ENCODE measurements around the gene ZNF324B.

Gene ZNF324B

DNA sequence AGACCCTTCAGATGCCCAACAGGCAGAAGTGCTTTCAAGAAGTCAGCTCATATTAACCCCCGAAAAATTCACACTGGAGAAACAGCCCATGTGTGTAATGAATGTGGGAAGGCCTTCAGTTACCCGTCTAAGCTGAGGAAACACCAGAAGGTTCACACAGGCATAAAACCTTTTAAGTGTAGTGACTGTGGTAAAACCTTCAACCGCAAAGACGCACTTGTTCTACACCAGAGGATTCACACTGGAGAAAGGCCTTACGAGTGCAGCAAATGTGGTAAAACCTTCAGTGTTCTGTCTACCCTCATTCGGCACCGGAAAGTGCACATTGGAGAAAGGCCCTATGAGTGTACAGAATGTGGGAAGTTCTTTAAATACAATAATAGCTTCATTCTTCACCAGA is 34.4 kb upstream of the ZNF324B start:
- TF ChIP-seq PATZ1 (CRISPR knock-in tag; IDR thresholded peaks at IDR 0.05; ENCODE audit: borderline replicate concordance) (no peak), ISL1 (CRISPR knock-in tag; IDR thresholded peaks at IDR 0.05) (no peak), CSDC2 (CRISPR knock-in tag; IDR thresholded peaks at IDR 0.05) (no peak), SNAI2 (CRISPR knock-in tag; IDR thresholded peaks at IDR 0.05) (no peak), RARB (CRISPR knock-in tag; IDR thresholded peaks at IDR 0.05) (no peak), OSR1 (CRISPR knock-in tag; IDR thresholded peaks at IDR 0.05) (no peak), ZNF565 (CRISPR knock-in tag; conservative IDR thresholded peaks at IDR 0.05; ENCODE audit: low read depth) (no peak), TOX (CRISPR knock-in tag; IDR thresholded peaks at IDR 0.05; ENCODE audit: borderline replicate concordance) (no peak), ESRRG (CRISPR knock-in tag; IDR thresholded peaks at IDR 0.05) (no peak), ARNTL (CRISPR knock-in tag; IDR thresholded peaks at IDR 0.05; ENCODE audit: borderline replicate concordance, low read depth) (no peak), TCF4 (CRISPR knock-in tag; IDR thresholded peaks at IDR 0.05; ENCODE audit: borderline replicate concordance) (no peak), PPARA (CRISPR knock-in tag; IDR thresholded peaks at IDR 0.05; ENCODE audit: borderline replicate concordance) (no peak), BACH2 (CRISPR knock-in tag; IDR thresholded peaks at IDR 0.05; ENCODE audit: borderline replicate concordance) (no peak), ZFP3 (CRISPR knock-in tag; IDR thresholded peaks at IDR 0.05) (no peak), ZC3H10 (CRISPR knock-in tag; IDR thresholded peaks at IDR 0.05) (no peak), ZFP30 (CRISPR knock-in tag; IDR thresholded peaks at IDR 0.05) (no peak)
- TF ChIP-seq, protein P1, sequence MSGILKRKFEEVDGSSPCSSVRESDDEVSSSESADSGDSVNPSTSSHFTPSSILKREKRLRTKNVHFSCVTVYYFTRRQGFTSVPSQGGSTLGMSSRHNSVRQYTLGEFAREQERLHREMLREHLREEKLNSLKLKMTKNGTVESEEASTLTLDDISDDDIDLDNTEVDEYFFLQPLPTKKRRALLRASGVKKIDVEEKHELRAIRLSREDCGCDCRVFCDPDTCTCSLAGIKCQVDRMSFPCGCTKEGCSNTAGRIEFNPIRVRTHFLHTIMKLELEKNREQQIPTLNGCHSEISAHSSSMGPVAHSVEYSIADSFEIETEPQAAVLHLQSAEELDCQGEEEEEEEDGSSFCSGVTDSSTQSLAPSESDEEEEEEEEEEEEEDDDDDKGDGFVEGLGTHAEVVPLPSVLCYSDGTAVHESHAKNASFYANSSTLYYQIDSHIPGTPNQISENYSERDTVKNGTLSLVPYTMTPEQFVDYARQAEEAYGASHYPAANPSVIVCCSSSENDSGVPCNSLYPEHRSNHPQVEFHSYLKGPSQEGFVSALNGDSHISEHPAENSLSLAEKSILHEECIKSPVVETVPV (CRISPR knock-in tag; IDR thresholded peaks at IDR 0.05), result no peak
- TF ChIP-seq, protein P2, sequence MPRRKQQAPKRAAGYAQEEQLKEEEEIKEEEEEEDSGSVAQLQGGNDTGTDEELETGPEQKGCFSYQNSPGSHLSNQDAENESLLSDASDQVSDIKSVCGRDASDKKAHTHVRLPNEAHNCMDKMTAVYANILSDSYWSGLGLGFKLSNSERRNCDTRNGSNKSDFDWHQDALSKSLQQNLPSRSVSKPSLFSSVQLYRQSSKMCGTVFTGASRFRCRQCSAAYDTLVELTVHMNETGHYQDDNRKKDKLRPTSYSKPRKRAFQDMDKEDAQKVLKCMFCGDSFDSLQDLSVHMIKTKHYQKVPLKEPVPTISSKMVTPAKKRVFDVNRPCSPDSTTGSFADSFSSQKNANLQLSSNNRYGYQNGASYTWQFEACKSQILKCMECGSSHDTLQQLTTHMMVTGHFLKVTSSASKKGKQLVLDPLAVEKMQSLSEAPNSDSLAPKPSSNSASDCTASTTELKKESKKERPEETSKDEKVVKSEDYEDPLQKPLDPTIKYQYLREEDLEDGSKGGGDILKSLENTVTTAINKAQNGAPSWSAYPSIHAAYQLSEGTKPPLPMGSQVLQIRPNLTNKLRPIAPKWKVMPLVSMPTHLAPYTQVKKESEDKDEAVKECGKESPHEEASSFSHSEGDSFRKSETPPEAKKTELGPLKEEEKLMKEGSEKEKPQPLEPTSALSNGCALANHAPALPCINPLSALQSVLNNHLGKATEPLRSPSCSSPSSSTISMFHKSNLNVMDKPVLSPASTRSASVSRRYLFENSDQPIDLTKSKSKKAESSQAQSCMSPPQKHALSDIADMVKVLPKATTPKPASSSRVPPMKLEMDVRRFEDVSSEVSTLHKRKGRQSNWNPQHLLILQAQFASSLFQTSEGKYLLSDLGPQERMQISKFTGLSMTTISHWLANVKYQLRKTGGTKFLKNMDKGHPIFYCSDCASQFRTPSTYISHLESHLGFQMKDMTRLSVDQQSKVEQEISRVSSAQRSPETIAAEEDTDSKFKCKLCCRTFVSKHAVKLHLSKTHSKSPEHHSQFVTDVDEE (CRISPR knock-in tag; IDR thresholded peaks at IDR 0.05), result no peak
- TF ChIP-seq, protein P3, sequence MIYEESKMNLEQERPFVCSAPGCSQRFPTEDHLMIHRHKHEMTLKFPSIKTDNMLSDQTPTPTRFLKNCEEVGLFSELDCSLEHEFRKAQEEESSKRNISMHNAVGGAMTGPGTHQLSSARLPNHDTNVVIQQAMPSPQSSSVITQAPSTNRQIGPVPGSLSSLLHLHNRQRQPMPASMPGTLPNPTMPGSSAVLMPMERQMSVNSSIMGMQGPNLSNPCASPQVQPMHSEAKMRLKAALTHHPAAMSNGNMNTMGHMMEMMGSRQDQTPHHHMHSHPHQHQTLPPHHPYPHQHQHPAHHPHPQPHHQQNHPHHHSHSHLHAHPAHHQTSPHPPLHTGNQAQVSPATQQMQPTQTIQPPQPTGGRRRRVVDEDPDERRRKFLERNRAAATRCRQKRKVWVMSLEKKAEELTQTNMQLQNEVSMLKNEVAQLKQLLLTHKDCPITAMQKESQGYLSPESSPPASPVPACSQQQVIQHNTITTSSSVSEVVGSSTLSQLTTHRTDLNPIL (CRISPR knock-in tag; IDR thresholded peaks at IDR 0.05; ENCODE audit: low read depth), result no peak
- TF ChIP-seq, protein P4, sequence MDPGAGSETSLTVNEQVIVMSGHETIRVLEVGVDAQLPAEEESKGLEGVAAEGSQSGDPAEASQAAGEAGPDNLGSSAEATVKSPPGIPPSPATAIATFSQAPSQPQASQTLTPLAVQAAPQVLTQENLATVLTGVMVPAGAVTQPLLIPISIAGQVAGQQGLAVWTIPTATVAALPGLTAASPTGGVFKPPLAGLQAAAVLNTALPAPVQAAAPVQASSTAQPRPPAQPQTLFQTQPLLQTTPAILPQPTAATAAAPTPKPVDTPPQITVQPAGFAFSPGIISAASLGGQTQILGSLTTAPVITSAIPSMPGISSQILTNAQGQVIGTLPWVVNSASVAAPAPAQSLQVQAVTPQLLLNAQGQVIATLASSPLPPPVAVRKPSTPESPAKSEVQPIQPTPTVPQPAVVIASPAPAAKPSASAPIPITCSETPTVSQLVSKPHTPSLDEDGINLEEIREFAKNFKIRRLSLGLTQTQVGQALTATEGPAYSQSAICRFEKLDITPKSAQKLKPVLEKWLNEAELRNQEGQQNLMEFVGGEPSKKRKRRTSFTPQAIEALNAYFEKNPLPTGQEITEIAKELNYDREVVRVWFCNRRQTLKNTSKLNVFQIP (CRISPR knock-in tag; IDR thresholded peaks at IDR 0.05; ENCODE audit: borderline replicate concordance, low read depth), result no peak
- no peak for ATAC-seq

DNA sequence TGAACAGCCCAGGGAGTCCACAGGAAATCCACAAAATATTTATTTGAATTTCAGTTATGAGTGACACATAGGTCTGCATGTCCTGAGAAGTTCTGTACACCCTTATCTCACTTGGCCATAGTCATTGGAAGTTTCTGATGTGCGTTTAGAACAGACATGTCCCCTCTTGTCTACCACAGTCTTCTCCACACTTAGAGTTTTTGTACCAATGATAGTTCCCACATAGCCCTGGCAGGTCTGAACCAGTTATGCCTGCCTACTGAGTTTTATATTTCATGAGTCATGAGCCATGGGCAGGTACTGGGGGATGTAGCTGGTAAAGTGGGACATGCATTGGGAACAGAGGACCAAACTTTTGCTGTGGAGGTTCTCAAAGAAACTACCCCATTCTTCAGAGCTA is 22.8 kb upstream of the ZNF324B start:
- no peak for ATAC-seq
- TF ChIP-seq PATZ1 (CRISPR knock-in tag; IDR thresholded peaks at IDR 0.05; ENCODE audit: borderline replicate concordance) (no peak), SNAI2 (CRISPR knock-in tag; IDR thresholded peaks at IDR 0.05) (no peak), CSDC2 (CRISPR knock-in tag; IDR thresholded peaks at IDR 0.05) (no peak), ZNF8 (CRISPR knock-in tag; IDR thresholded peaks at IDR 0.05) (no peak), ZNF565 (CRISPR knock-in tag; conservative IDR thresholded peaks at IDR 0.05; ENCODE audit: low read depth) (no peak), ZC3H10 (CRISPR knock-in tag; IDR thresholded peaks at IDR 0.05) (no peak)
